Measurements from ENCODE around the gene CHCHD6. TPM values are rescaled to one million over a fixed set of nuclear protein-coding genes. Genes with fewer than 3 reads are reported as not detected.

CHCHD6 gene
- total RNA-seq, 1 donor from 2014 or later = 12.6 TPM

DNA sequence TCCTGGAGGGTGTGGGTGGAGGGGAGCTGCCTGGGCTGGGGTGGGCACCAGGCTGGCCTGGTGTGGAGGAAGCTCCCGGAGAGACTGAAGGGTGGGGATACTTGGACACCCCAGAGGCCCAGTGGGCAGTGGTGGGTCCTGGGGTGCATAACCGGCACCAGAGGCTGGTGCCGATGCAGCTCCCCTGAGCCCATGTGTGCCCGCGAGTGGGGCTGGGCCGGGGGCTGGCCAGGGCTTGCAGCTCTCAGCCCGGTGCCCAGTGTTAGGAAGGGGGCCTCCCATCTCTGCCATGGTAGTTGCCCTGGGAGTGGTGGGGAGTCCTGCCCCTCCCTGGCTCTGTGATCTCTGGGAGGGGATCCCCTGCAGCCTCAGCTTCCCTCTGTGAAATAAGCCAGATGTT lies 288.2 kb downstream of the CHCHD6 start:
- DNase-seq (ENCODE audit: low read depth) = no peak

DNA sequence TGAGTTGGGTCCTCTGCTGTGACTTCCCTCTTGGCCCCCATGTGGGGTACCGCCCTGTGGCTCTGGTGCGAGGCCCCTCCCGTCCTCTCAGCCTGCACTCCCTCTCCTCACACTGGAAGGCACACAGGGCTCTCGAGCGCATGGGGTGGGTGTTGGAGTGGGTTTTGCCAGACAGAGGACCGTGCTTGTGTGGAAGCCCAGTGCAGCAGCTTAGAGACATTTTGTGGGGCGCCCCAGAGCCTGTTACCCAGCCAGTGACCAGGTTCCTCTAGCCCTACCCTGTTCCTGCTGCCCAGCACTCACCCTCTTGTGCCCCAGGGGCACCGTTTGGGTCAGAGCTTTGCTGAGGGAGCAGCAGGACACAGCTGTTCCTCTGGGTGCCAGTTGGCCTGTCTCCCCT lies 288.7 kb downstream of the CHCHD6 start:
- DNase-seq (ENCODE audit: low read depth) = no peak

- no peak for DNase-seq (ENCODE audit: low read depth)
Measured at GRCh38 chr3:126993436-126993835, 289.4 kb downstream of the CHCHD6 start.

GRCh38 chr3:126994661-126995245 lies 290.7 kb downstream of the CHCHD6 start:
- no peak for DNase-seq (ENCODE audit: low read depth)

DNA sequence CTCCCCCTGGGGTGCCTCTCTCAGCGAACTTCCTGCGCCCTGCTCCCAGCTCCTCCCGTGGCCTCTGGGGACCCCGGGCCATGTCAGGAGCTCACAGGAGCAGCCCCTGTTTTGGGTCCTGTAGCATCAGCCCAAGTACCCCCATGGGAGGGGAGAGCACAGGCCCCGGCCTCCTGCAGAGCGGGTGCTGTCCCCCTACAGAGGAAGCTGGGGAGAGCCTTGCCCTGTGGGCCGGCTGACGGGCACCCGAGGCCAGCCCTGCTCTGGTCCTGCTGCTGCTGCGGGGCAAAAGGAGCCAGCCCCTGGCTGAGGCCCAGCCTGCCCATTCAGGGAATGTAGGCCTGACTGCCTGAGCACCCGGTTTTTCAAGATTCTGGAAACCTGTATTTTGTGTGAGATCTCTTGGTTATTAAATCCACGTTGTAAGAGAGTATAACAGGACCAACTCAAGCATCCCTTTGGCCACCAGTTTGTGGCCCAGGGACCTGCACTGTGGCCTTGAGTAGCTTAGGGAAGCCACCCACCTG lies 291.3 kb downstream of the CHCHD6 start:
- no peak for DNase-seq (ENCODE audit: low read depth)

DNA sequence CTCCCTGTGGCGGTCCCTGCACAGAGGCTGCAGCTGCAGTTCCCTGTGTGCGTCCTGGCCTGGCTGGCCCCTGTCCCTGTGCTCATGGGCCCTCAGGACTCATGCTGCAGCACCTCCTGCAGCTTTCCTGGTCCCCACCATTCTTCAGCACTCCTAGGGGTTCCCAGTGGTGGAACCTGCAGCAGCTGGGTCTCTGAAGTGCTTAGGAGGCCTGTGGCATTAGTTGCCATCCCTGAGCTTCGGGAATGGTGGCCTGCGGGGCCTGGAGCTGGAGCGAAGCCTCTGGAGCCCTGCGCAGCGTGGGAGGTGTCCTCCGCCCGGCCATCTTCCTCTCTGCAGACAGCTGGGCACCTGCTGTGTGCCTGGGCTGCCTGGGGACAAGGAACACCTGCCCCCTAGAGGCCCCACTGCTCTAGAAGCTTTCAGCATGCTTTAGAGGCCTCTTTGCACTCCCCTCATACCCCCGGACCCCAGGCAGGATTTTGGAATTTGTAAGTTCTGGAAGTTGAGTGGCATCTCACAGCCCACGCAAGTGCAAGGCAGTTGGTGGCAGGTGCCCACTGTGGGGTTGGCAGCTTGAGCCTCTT lies 292.0 kb downstream of the CHCHD6 start:
- no peak for DNase-seq (ENCODE audit: low read depth)

DNA sequence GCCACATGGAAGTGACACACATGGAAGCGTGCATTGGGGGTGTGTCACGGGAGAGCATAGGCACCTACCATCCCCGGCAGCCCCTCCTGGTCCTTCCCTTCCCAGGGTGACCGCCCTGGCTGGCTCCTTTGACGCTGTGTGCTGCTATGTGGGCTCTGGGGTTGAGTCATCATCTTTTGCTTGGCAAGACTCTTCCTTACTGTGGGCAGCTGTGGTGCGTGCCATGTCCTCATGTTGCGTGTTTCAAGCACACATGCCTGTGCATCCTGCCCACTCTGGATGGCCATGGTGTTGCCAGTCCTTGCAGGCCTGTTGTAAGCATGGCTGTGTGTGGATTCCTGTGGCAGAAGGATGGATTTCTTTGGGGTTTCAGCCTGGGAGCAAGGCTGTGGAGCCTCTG lies 292.9 kb downstream of the CHCHD6 start:
- DNase-seq (ENCODE audit: low read depth) = no peak

DNA sequence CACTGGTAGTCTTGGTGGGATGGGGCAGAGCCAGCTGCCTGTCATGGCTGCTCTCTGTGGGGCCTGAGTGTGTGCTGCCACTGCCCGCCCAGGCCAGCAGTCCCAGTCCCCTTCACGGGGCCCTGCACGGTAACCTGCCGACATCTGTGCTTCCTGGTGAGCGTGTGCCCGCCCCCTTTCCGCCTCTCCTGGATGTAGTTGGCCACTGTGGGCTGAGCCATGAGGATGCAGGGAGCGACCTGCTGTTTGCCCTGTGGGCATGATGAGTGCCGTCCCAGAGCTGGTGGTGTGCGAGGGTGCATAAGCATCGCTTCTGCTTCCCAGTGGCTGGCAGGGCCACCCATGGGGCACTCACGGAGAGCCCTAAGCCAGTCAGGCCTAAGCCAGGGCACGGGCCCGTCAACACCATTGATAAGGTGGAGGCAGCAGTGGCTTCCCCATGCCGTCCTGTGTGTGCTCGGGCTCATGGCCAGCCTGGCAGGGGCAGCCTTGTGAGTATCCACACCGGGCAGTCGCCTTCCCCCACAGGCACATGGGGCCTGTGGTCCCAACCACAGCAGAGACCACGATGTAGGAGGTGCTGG lies 293.5 kb downstream of the CHCHD6 start:
- no peak for DNase-seq (ENCODE audit: low read depth)

- DNase-seq (ENCODE audit: low read depth) = no peak
Measured at GRCh38 chr3:126998320-126998719, 294.3 kb downstream of the CHCHD6 start.

- DNase-seq (ENCODE audit: low read depth) = no peak
Measured at GRCh38 chr3:126998728-126999127, 294.7 kb downstream of the CHCHD6 start.

- no peak for DNase-seq (ENCODE audit: low read depth)
Measured at GRCh38 chr3:126999383-126999782, 295.3 kb downstream of the CHCHD6 start.

GRCh38 chr3:127000119-127000518 lies 296.1 kb downstream of the CHCHD6 start:
- DNase-seq (ENCODE audit: low read depth) = no peak

- no peak for DNase-seq (ENCODE audit: low read depth)
Measured at GRCh38 chr3:127000761-127001160, 296.7 kb downstream of the CHCHD6 start.

- no peak for DNase-seq (ENCODE audit: low read depth)
Measured at GRCh38 chr3:127001486-127002194, 297.6 kb downstream of the CHCHD6 start.

DNA sequence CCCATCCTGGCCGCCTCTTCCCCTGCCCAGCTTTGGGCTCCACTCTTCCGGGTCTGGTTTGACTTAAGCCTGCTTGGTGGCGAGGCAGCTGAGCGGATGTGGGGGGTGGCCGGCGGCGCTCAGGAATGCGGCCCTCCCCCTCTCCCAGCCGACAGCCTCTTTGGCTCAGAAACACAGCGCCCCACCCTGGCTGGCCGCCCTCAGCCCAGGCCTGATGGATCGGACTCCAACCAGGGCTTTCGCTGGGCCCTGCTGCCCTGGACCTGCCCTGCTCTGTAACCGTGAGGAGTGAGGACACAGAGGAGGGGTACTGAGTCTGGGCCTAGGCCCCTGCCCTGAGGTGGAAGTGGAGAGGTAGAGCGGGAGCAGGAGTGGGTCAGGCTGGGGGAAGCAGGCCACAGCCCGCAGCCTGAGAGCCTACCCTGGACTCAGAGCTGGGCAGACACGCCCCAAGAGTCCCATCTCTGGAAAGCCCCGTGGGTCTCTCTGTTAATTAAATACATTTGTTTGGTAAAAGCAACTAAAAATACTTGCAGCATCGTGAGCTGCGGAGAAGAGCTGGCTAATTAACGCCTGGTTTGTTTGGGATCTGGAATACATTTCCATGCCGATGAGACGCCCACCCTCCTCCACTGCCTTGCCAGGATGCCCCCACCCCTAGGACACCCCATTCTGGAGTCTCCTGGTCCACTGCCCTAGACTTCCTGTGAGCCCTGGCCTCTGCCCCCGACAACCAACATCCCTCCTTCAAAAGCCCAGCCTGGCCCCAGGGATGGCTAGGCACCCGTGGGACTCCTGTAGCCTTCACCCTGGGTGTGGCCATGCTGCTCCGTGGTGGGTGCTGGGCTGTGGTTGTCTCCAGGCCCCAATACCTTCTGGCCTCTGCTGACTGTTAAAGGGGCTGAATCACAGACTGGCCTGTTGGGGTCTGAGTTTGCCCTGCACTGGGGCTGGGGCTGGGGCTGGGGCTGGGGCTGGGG lies 298.4 kb downstream of the CHCHD6 start:
- DNase-seq (ENCODE audit: low read depth) = peak; percentile 70

GRCh38 chr3:127003175-127003555 lies 299.1 kb downstream of the CHCHD6 start:
- DNase-seq (ENCODE audit: low read depth) = no peak

DNA sequence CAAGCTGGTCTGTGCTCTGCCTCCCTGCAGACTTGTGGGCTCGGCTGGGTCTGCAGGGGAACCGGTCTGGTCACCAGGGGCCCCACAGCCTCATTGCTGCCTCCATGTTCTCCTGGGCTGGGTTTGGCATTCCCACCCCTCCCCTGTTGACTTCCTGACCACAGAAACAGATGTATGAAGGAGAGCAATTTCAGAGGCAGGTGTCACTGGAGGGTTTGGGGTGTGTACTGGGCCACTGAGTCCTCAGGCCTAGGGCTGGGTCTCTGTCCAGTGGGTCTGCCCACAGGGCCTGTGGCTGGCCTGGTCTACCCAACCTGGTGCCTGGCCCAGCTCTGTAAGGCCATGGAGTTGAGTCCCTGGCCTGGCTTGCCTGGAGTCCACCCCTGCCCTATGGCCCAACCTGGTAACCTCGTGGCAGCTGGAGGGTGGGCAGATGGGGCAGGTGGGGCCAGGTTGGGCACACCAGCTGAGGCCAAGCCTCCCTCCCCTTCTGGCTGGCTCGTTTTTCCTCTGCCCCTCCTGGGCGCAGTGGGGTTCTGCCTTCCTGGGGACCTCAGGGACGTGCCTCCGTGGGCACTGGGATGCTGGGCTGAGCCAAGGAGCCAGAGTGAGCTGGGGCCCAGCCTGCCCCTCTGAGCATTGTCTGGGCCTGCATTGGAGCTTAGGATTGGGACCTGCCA lies 299.7 kb downstream of the CHCHD6 start:
- no peak for DNase-seq (ENCODE audit: low read depth)

GRCh38 chr3:127004641-127005397 lies 300.8 kb downstream of the CHCHD6 start:
- DNase-seq (ENCODE audit: low read depth) = no peak

- no peak for DNase-seq (ENCODE audit: low read depth)
Measured at GRCh38 chr3:127005864-127006500, 301.9 kb downstream of the CHCHD6 start.
